CD4-positive, alpha-beta T cell treated with Interleukin-15 for 4 hours (primary cell): ENCODE measurements around the gene GRK4.

Source experiments
- DNase-seq: peaks from one replicate; pipeline ENCODE4 v3.0.0-alpha.2; 2020; ENCODE audit warnings: low spot score

The GRK4 gene

GRCh38 chr4:3011456-3012220 is 48.3 kb downstream of the GRK4 start:
- no peak for DNase-seq

- no peak for DNase-seq
Observed at GRCh38 chr4:3013323-3013722, 50.0 kb downstream of the GRK4 start.

DNA sequence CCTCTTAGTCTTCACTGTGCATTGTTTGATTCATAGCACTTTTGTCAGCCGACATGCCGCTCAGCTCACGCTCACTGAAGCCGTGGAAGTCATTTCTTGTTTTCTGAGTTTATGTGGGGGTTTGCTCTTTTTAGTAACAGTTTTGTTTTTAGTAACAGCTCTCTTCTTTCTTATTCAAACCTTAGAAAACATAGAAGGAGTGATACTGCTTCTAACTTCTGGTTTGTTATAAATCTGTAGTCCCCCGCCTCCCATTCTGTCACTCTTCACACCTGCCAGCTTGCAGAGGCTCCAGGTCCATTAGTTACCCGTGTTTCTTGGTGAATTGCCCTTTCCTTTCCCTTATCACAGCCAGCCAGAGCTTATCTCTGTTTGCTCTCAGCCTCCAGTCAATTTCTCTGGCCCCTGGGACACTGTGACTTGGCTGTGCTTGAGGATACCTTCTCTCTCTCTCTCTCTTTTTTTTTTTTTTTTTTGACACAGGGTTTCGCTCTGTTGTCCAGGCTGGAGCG is 50.5 kb downstream of the GRK4 start:
- DNase-seq, result no peak

- DNase-seq, result no peak
Observed at GRCh38 chr4:3016961-3017360, 53.6 kb downstream of the GRK4 start.

DNA sequence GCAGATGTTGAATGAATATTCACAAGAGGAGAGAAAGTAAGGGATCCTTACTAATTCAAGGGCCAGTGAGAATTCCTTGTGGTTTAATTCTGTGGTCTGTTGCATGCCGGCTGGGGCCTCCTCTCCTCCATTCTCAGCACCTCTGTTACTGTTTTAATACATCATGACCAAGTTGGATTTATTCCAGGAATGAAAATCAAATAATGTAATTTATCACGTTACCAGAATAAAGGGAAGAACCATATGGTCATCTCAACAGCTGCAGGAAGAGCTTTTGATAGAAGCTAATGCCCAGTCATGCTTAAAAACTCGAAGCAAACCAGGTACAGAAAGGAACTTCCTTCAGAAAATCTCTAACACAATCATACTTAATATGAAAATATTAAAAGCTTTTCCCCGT is 54.1 kb downstream of the GRK4 start:
- DNase-seq, result no peak

DNA sequence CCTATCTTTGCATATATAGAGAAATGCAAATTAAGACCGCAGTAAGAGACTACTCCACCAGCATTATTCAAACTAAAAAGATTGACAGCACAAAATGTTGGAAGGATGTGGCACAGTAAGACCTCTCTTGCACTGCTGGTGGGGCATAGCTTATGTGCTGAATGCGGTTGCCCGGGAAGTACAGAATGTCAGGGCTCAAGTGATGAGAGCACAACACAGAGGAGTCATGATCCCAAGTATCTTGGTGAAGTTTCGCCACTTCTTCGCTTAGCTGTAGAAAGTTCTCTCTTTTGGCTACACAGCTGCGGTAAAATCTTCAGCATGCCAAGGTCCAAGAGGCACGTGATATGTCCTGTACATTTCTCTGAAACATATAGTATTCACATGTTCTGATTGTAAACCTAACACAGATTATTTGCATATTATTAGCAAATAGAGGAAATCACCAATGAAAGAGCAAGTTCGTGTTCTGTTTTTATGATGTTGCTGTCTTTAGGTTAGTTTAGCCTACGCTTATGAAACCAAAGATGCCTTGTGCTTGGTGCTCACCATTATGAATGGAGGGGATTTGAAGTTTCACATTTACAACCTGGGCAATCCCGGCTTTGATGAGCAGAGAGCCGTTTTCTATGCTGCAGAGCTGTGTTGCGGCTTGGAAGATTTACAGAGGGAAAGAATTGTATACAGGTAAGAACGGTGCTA is 55.9 kb downstream of the GRK4 start:
- no peak for DNase-seq

- DNase-seq, result no peak
Observed at GRCh38 chr4:3021127-3021526, 57.8 kb downstream of the GRK4 start.

- no peak for DNase-seq
Observed at GRCh38 chr4:3021627-3022026, 58.3 kb downstream of the GRK4 start.

GRCh38 chr4:3022112-3022511 is 58.7 kb downstream of the GRK4 start:
- no peak for DNase-seq

- no peak for DNase-seq
Observed at GRCh38 chr4:3022651-3023050, 59.3 kb downstream of the GRK4 start.

DNA sequence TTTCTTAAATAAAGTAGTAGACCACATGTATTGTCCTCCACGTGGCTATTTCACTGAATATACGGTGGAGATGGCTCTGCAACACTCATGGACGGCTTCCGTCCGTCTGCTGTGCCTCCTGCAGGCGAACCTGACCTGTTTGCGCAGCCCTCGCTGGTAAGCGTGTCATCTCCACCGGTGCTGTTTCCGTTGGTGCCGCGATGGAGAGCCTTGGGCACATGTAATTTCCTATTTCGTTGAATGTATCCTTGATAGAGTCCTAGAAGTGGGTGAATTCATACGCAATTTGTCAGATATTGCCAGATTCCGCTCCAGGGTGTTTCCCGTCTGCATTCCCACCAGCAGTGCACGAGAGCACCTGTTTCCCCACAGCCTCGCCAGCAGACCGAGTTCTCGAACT is 62.5 kb downstream of the GRK4 start:
- DNase-seq, result no peak

GRCh38 chr4:3026540-3026939 is 63.2 kb downstream of the GRK4 start:
- DNase-seq, result no peak

- no peak for DNase-seq
Observed at GRCh38 chr4:3029464-3029863, 66.1 kb downstream of the GRK4 start.

- no peak for DNase-seq
Observed at GRCh38 chr4:3030566-3031356, 67.4 kb downstream of the GRK4 start.

GRCh38 chr4:3031357-3032082 is 68.1 kb downstream of the GRK4 start:
- DNase-seq, result no peak

GRCh38 chr4:3034231-3034630 is 70.9 kb downstream of the GRK4 start:
- no peak for DNase-seq

GRCh38 chr4:3035249-3035648 is 71.9 kb downstream of the GRK4 start:
- DNase-seq, result no peak

DNA sequence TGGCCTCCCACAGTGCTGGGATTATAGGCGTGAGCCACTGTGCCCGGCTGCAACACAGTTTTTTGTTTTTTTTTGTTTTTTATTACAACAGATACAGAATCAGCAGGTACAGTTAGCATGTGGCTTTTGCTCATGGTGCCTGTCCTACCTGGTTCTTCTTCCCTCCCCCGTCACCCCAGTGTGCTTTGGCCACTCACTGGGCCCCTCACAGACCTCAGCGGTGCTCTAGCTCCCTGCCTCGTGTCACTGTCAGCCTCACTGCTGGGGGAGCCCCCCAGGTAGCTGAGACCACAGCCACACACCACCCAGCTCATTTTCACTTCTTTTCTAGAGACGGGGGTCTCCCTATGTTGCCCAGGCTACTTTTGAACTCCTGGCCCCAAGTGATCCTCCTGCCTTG is 72.3 kb downstream of the GRK4 start:
- DNase-seq, result no peak

DNA sequence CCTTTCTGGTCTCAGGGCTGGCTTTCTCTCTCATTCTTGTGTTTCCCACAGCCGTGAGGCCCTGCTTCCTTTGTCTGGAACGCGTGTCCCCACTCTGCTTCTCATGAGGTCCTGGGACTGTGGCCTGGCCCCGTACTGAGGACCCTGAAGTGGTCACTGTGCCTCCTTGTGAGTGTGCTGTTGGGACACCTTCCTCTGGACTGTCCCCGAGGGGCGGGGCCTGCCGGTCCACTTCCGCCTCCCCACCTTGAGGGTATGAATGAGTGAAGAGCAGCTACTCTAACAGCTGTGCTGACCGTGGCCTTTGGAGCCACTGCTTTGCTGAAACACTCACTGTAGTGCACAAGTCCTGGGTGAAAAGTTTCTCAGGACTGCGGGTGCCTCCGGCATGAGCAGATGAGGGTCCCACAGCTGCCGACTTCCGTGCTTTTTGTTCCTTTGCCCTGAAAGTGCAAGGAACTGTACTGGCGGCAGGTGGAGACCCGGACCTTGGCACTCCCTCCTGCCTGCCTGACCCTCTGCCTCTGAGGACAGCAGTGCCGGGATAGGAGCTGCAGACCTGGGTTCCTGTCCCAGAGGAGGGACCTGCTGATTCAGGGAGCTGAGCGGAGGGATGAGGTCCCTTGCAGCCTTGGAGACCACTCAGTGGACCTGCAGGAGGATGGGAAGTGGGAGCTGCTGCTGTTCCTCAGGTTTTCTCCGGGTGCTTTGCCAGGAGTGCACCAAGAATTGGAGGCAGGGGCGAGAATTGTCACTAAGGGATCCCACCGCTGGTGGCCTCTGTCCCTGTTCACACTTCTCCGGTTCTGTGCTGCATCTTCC is 73.0 kb downstream of the GRK4 start:
- DNase-seq, result no peak

DNA sequence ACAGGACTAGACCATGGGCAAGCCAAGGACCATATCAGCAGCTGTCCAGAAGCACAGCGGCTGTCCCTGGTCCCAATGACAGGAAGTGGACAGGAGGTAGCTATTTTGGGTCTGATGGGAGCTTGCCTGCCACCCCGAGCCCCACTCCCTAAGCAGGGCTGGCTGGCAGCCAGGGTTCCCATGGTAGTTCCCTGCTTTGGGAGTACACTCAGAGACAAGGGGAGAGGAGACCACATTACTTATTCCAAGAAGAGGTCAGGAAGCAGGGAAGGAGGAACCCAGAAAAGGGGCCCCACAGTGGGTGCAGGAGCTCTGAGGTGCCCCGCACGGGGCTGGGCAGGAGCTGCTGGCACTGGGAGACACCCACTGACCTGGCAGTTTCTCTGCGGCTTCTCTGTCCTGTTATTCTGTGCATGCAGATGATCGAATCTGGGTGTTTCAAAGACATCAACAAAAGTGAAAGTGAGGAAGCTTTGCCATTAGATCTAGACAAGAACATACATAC is 74.6 kb downstream of the GRK4 start:
- DNase-seq, result no peak
